ELF-1 (cell line): ENCODE results near the gene ESF1.

Experiments used
- DNase-seq: peaks from one replicate; pipeline ENCODE4 v3.0.0-alpha.2; 2016; ENCODE audit warnings: low read depth, low spot score

ESF1 gene

GRCh38 chr20:13784893-13785715, at the start of gene ESF1, which contains the start of gene NDUFAF5:
Gene ESF1, minus strand, starts transcription at chr20:13784919. Its CDS starts 1,779 bp downstream, at chr20:13783140.
Gene NDUFAF5, plus strand, starts transcription at chr20:13785028. Its CDS starts 41 bp downstream, at chr20:13785069.
- DNase-seq: peak; percentile 98

- no peak for DNase-seq
Measured at GRCh38 chr20:13831476-13831875, 46.8 kb upstream of the ESF1 start.

GRCh38 chr20:13825465-13825864, 40.7 kb upstream of the ESF1 start:
- no peak for DNase-seq

GRCh38 chr20:13824459-13824858, 39.7 kb upstream of the ESF1 start:
- no peak for DNase-seq

- peak; percentile 38 for DNase-seq
Measured at GRCh38 chr20:13822459-13822858, 37.7 kb upstream of the ESF1 start.

- DNase-seq: no peak
Measured at GRCh38 chr20:13821876-13822275, 37.2 kb upstream of the ESF1 start.

GRCh38 chr20:13819885-13820645, 35.3 kb upstream of the ESF1 start:
- DNase-seq: peak; percentile 26

GRCh38 chr20:13817342-13817741, 32.6 kb upstream of the ESF1 start:
- DNase-seq: no peak

GRCh38 chr20:13816757-13817156, 32.0 kb upstream of the ESF1 start:
- DNase-seq: no peak

GRCh38 chr20:13814672-13815071, 30.0 kb upstream of the ESF1 start:
- DNase-seq: no peak

GRCh38 chr20:13813910-13814309, 29.2 kb upstream of the ESF1 start:
- DNase-seq: no peak

- no peak for DNase-seq
Measured at GRCh38 chr20:13810446-13810845, 25.7 kb upstream of the ESF1 start.

- DNase-seq: no peak
Measured at GRCh38 chr20:13809855-13810254, 25.1 kb upstream of the ESF1 start.

GRCh38 chr20:13809373-13809772, 24.7 kb upstream of the ESF1 start:
- DNase-seq: no peak

- no peak for DNase-seq
Measured at GRCh38 chr20:13800728-13801134, 16.0 kb upstream of the ESF1 start.

- DNase-seq: no peak
Measured at GRCh38 chr20:13799974-13800373, 15.3 kb upstream of the ESF1 start.

- no peak for DNase-seq
Measured at GRCh38 chr20:13799040-13799439, 14.3 kb upstream of the ESF1 start.

- DNase-seq: no peak
Measured at GRCh38 chr20:13794667-13795066, 9.9 kb upstream of the ESF1 start.

- no peak for DNase-seq
Measured at GRCh38 chr20:13793001-13793400, 8.3 kb upstream of the ESF1 start.

GRCh38 chr20:13791540-13792459, 7.1 kb upstream of the ESF1 start:
- DNase-seq: no peak

- no peak for DNase-seq
Measured at GRCh38 chr20:13790708-13791107, 6.0 kb upstream of the ESF1 start.
